GM18519 (cell line): ENCODE results near the gene FAM227B.
"Not testable (repeated sequence)": the region's sequence is repeated elsewhere in the genome, so short reads cannot be mapped to it uniquely, and the experiment has no call there.

Experiments used
- ATAC-seq: cut with Tn5 transposase; IDR thresholded peaks from one replicate; pipeline ENCODE4 v1.9.1; 2021; ENCODE audit warnings: mild to moderate bottlenecking, moderate library complexity; ENCODE audit not compliant: unreplicated experiment, low FRiP score

FAM227B gene

GRCh38 chr15:49612240-49612639 lies 8.4 kb downstream of the FAM227B start:
- ATAC-seq = not testable (repeated sequence)

- ATAC-seq = no peak
Measured at GRCh38 chr15:49610157-49610918, 10.3 kb downstream of the FAM227B start.

GRCh38 chr15:49606594-49606993 lies 14.0 kb downstream of the FAM227B start:
- no peak for ATAC-seq

GRCh38 chr15:49605588-49605987 lies 15.0 kb downstream of the FAM227B start:
- no peak for ATAC-seq

GRCh38 chr15:49604625-49605409 lies 15.8 kb downstream of the FAM227B start:
- no peak for ATAC-seq

GRCh38 chr15:49592829-49593316 lies 27.7 kb downstream of the FAM227B start:
- not testable (repeated sequence) for ATAC-seq

- ATAC-seq = peak; percentile 86
Measured at GRCh38 chr15:49589030-49589429, 31.6 kb downstream of the FAM227B start.

GRCh38 chr15:49573421-49573820 lies 47.2 kb downstream of the FAM227B start:
- no peak for ATAC-seq

- ATAC-seq = no peak
Measured at GRCh38 chr15:49570672-49571071, 49.9 kb downstream of the FAM227B start.

- no peak for ATAC-seq
Measured at GRCh38 chr15:49570174-49570573, 50.4 kb downstream of the FAM227B start.

- no peak for ATAC-seq
Measured at GRCh38 chr15:49560045-49560444, 60.6 kb downstream of the FAM227B start.

- no peak for ATAC-seq
Measured at GRCh38 chr15:49558929-49559328, 61.7 kb downstream of the FAM227B start.

- no peak for ATAC-seq
Measured at GRCh38 chr15:49556437-49556836, 64.2 kb downstream of the FAM227B start.

GRCh38 chr15:49550342-49550741 lies 70.3 kb downstream of the FAM227B start:
- ATAC-seq = not testable (repeated sequence)

- ATAC-seq = no peak
Measured at GRCh38 chr15:49538520-49538919, 82.1 kb downstream of the FAM227B start.

- no peak for ATAC-seq
Measured at GRCh38 chr15:49530092-49530491, 90.5 kb downstream of the FAM227B start.

GRCh38 chr15:49528289-49528688 lies 92.3 kb downstream of the FAM227B start:
- ATAC-seq = no peak

- ATAC-seq = no peak
Measured at GRCh38 chr15:49521802-49522201, 98.8 kb downstream of the FAM227B start.

- ATAC-seq = not testable (repeated sequence)
Measured at GRCh38 chr15:49512739-49513138, 107.9 kb downstream of the FAM227B start.

- no peak for ATAC-seq
Measured at GRCh38 chr15:49507261-49507660, 113.4 kb downstream of the FAM227B start.

- ATAC-seq = no peak
Measured at GRCh38 chr15:49506341-49506740, 114.3 kb downstream of the FAM227B start.

GRCh38 chr15:49501586-49501985 lies 119.0 kb downstream of the FAM227B start:
- no peak for ATAC-seq
